Spleen (tissue), 13 donors: Measurements from ENCODE around the gene KCNE5. TPM values are rescaled to one million over a fixed set of nuclear protein-coding genes. Genes with fewer than 3 reads are reported as not detected.
"Not testable (repeated sequence)": the region's sequence is repeated elsewhere in the genome, so short reads cannot be mapped to it uniquely, and the experiment has no call there.

Experiments used
- DNase-seq: peaks from one replicate; pipeline ENCODE4 v3.0.0-alpha.2; 2020
- H3K27ac ChIP-seq, 8 donors: fragments of 200-600 bp; sonication (generic) in 7 of 8; 1 replicate in 4 of 8; 2 replicates in 4 of 8; pipeline versions ENCODE4 v1.5.0 to v1.8.0; 2016 to 2021; ENCODE audit warnings: inconsistent platforms in 4 of 8, mild to moderate bottlenecking in 4 of 8, moderate library complexity in 1 of 8
- H3K27me3 ChIP-seq, 7 donors: fragments of 200-600 bp; sonication (generic) in 6 of 7; replicated peaks in 1 of 7; 1 replicate in 4 of 7; 2 replicates in 3 of 7; pipeline versions ENCODE4 v1.5.0 to v1.8.0; 2016 to 2021; ENCODE audit warnings: inconsistent platforms in 3 of 7, mild to moderate bottlenecking in 1 of 7
- H3K36me3 ChIP-seq, 6 donors: fragments of 200-600 bp; sonication (generic) in 5 of 6; 1 replicate in 4 of 6; 2 replicates in 2 of 6; pipeline versions ENCODE4 v1.5.0 to v1.8.0; 2016 to 2021; ENCODE audit warnings: inconsistent platforms in 2 of 6
- H3K4me1 ChIP-seq, 6 donors: fragments of 200-600 bp; sonication (generic) in 5 of 6; 1 replicate in 3 of 6; 2 replicates in 3 of 6; pipeline versions ENCODE4 v1.5.0 to v1.8.0; 2016 to 2021; ENCODE audit warnings: inconsistent platforms in 3 of 6
- H3K4me3 ChIP-seq, 8 donors: fragments of 200-600 bp; sonication (generic) in 7 of 8; 1 replicate in 4 of 8; 2 replicates in 4 of 8; pipeline versions ENCODE4 v1.5.0 to v1.8.0; 2016 to 2021; ENCODE audit warnings: inconsistent platforms in 4 of 8, mild to moderate bottlenecking in 4 of 8, moderate library complexity in 2 of 8
- H3K9me3 ChIP-seq, 8 donors: fragments of 200-600 bp; sonication (generic) in 7 of 8; 1 replicate in 4 of 8; 2 replicates in 4 of 8; pipeline versions ENCODE4 v1.5.0 to v1.8.0; 2016 to 2021; ENCODE audit warnings: inconsistent platforms in 4 of 8
- CTCF ChIP-seq, 11 experiments: fragments of 200-600 bp in 7 of 11; fragments of 450-650 bp in 4 of 11; sonication (generic) in 4 of 11; IDR thresholded peaks in 8 of 11; conservative IDR thresholded peaks in 3 of 11; 1 replicate in 7 of 11; 2 replicates in 4 of 11; pipeline versions ENCODE4 v1.4.0 to v1.8.0; 2016 to 2021; ENCODE audit warnings: antibody characterized with exemption in 11 of 11, inconsistent platforms in 4 of 11, mild to moderate bottlenecking in 1 of 11
- POLR2A ChIP-seq, 3 donors: fragments of 450-650 bp; IDR thresholded peaks; one replicate each; pipeline ENCODE4 v1.5.1; 2017; ENCODE audit warnings: antibody characterized with exemption in 3 of 3, mild to moderate bottlenecking in 1 of 3
- POLR2AphosphoS5 ChIP-seq, 3 donors: sonication (generic); formaldehyde crosslinking; IDR thresholded peaks; one replicate each; pipeline ENCODE4 v1.5.1; 2017; ENCODE audit warnings: antibody characterized with exemption in 3 of 3
- WGBS, 5 donors: extraction: QIAGEN DNeasy Blood & Tissue Kit in 3 of 5; methylation state at CpG; one replicate each; pipeline versions ENCODE4 v1.1.5 to v1.1.7; 2013 to 2018; 5-methylcytosine and 5-hydroxymethylcytosine counted together
- intact Hi-C: fragments of 100-400 bp; cut with DNase I; formaldehyde crosslinking; loops from one replicate; pipeline ENCODE4 v1.15.0; 2023; ENCODE audit warnings: low total_unique reads
- long read RNA-seq, 2 donors: transcript quantifications; one replicate each; lab custom pipeline, GENCODE V29; 2026
- polyA plus RNA-seq, 3 donors: library from polyadenylated mRNA; stranded (reverse); fragments of 200-250 nt; gene quantifications; one replicate each; pipeline ENCODE4 v1.2.1, GENCODE V29; 2013
- total RNA-seq, 7 donors: library from RNA; depleted of rRNA in 3 of 7; stranded (reverse); fragments of >200 nt in 3 of 7; fragmentation: NEBNext Ultra II Directional in 4 of 7; extraction: Animal tissue kit (Norgen Biotek cat#: 25700) in 4 of 7; gene quantifications; one replicate each; pipeline versions ENCODE4 v1.1.0 to v1.2.1, GENCODE V29; 2016 to 2021
- donor health status: healthy with polysubstance abuse.
- donor health status: DM: no; HTN: no; CAD: no; lungs with moderate emphysema.
- donor health status: DM: no; HTN: no; CAD: no.
- donor health status: Bipolar disorder and iron deficiency.
- donor health status: healthy.
- donor health status: DM: no; HTN: no; CAD: no.
- donor health status: DM: yes; HTN: yes; CAD: no.

The KCNE5 gene
- total RNA-seq: under 1 TPM in 6 of 7 donors, not detected in 1; 0.33 to 0.94 (median 0.59) TPM
- polyA plus RNA-seq: under 1 TPM; 0.08 to 0.16 (median 0.13) TPM
- long read RNA-seq, donor 1, transcript KCNE5-201 (1 exons, 1,473 nt): major isoform, 11 of 11 reads
- long read RNA-seq, donor 1, partial matches to known transcripts: 0 of 11 reads
- long read RNA-seq, donor 1, other reads (novel, unspliced or antisense): 0 of 11 reads
- long read RNA-seq, donor 2, transcript KCNE5-201 (1 exons, 1,473 nt): major isoform, 7 of 7 reads
- long read RNA-seq, donor 2, partial matches to known transcripts: 0 of 7 reads
- long read RNA-seq, donor 2, other reads (novel, unspliced or antisense): 0 of 7 reads

- Histone ChIP-seq H3K4me1 (no peaks in the 10 kb centered on the region), H3K4me3 (peak within 1 kb of the TSS in 2 of 8 donors; percentile 29 to 41)
- 36 to 67% (median 57%) methylated on average over 7 to 78 of the region's 79 CpGs for WGBS, 5 donors
Observed at GRCh38 chrX:109624641-109625616, at the start of gene KCNE5. TSS of gene KCNE5 (minus strand) at chrX:109625172. CDS start at chrX:109625020, 152 bp downstream.

GRCh38 chrX:109672239-109672638 lies 47.3 kb upstream of the KCNE5 start:
- Histone ChIP-seq H3K4me1 (no peaks in the 10 kb centered on the region), H3K9me3 (no peaks in the 10 kb centered on the region), H3K4me3 (no peak overlapping the region), H3K27ac (no peak overlapping the region), H3K27me3 (no peaks in the 10 kb centered on the region), H3K36me3 (peaks cover 0 to 86% (median 6%) of the 10 kb centered on the region in 6 donors)
- no peak for DNase-seq
- intact Hi-C loops: no loop called here
- no peak for TF ChIP-seq POLR2A (IDR thresholded peaks at IDR 0.05)
- no peak for TF ChIP-seq POLR2AphosphoS5 (IDR thresholded peaks at IDR 0.05)
- TF ChIP-seq CTCF (IDR thresholded peaks at IDR 0.05 in 8 of 11, conservative IDR thresholded peaks at IDR 0.05 in 3 of 11): no peak

More at GRCh38 chrX:109624641-109625616, at the start of gene KCNE5:
- TF ChIP-seq POLR2A (IDR thresholded peaks at IDR 0.05) (no peak), POLR2AphosphoS5 (IDR thresholded peaks at IDR 0.05) (peak in 1 of 3 donors; percentile 54)
- intact Hi-C loops: no loop called here
- H3K27ac ChIP-seq: no peak within 1 kb of the TSS
- DNase-seq: no peak
- no peaks in the 10 kb centered on the region for H3K36me3 ChIP-seq
- no peaks in the 10 kb centered on the region for H3K27me3 ChIP-seq
- H3K9me3 ChIP-seq: no peaks in the 10 kb centered on the region

DNA sequence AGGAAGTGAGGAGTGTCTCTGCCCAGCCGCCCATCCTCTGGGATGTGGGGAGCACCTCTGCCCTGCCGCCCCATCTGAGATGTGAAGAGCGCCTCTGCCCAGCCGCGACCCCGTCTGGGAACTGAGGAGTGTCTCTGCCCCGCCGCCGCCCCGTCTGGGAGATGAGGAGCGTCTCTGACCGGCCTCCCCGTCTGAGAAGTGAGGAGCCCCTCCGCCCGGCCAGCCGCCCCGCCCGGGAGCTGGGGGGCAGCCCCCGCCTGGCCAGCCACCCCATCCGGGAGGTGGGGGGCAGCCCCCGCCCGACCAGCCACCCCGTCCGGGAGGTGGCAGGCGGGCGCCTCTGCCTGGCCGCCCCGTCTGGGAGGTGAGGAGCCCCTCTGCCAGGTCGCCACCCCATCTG lies 46.2 kb upstream of the KCNE5 start:
- 93 to 100% (median 96%) methylated on average over 4 to 29 of the region's 29 CpGs for WGBS, 5 donors
- H3K4me1 ChIP-seq, H3K4me3 ChIP-seq, H3K27ac ChIP-seq, intact Hi-C loops, H3K9me3 ChIP-seq, H3K27me3 ChIP-seq: not testable (repeated sequence)
- H3K36me3 ChIP-seq: peaks cover 0 to 86% (median 6%) of the 10 kb centered on the region in 6 donors
- DNase-seq: peak; percentile 72

- no peaks in the 10 kb centered on the region for H3K27me3 ChIP-seq
- intact Hi-C loops: no loop called here
- no peak for TF ChIP-seq CTCF (IDR thresholded peaks at IDR 0.05 in 8 of 11, conservative IDR thresholded peaks at IDR 0.05 in 3 of 11)
- TF ChIP-seq POLR2AphosphoS5 (IDR thresholded peaks at IDR 0.05): no peak
- no peak for TF ChIP-seq POLR2A (IDR thresholded peaks at IDR 0.05)
- 83 to 99% (median 96%) methylated on average over 5 of the region's 5 CpGs for WGBS, 5 donors
- H3K36me3 ChIP-seq: peaks cover 0 to 86% (median 2%) of the 10 kb centered on the region in 6 donors
- no peaks in the 10 kb centered on the region for H3K4me1 ChIP-seq
- H3K27ac ChIP-seq: no peak overlapping the region
- H3K4me3 ChIP-seq: no peak overlapping the region
- DNase-seq: no peak
- no peaks in the 10 kb centered on the region for H3K9me3 ChIP-seq
Observed at GRCh38 chrX:109667986-109668385, 43.0 kb upstream of the KCNE5 start.
